H1 (cell line): Measurements from ENCODE around the gene PNLDC1. TPM values are rescaled to one million over a fixed set of nuclear protein-coding genes. Genes with fewer than 3 reads are reported as not detected.

Experiments
- CTCF ChIA-PET: fragments of 300-600 bp; sonication (Branson Sonifier 250); formaldehyde crosslinking; loops from one replicate; lab custom pipeline; 2021; ENCODE audit not compliant: partially characterized antibody; lab: Charles Lee
- POLR2A ChIA-PET: fragments of 300-600 bp; sonication (Branson Sonifier 250); formaldehyde crosslinking; loops from one replicate; lab custom pipeline; 2021; ENCODE audit warnings: inconsistent platforms; ENCODE audit not compliant: partially characterized antibody; lab: Charles Lee
- DNase-seq, 2 experiments: peaks; one replicate each; pipeline versions ENCODE4 v3.0.0 to v3.0.0-alpha.2; 2010 to 2022; ENCODE audit warnings: low spot score in 2 of 2, low read depth in 1 of 2, mixed read lengths in 1 of 2
- FAIRE-seq: peaks from 2 replicates; lab custom pipeline; 2011; peaks lifted over from hg19 to GRCh38; lab: Jason Lieb, UNC
- H2AFZ ChIP-seq: 2 replicates; pipeline ENCODE4 v1.8.1; 2012; ENCODE audit warnings: low read length, inconsistent platforms
- H2AK5ac ChIP-seq: 2 replicates; pipeline ENCODE4 v1.6.1; 2013; ENCODE audit warnings: low read depth, low read length
- H2BK120ac ChIP-seq: replicated peaks from 2 replicates; pipeline ENCODE3; 2013; ENCODE audit warnings: low read depth, low read length, inconsistent platforms
- H2BK12ac ChIP-seq: 2 replicates; pipeline ENCODE4 v1.6.1; 2013; ENCODE audit warnings: low read depth, low read length
- H2BK15ac ChIP-seq: 2 replicates; pipeline ENCODE4 v1.6.1; 2013; ENCODE audit warnings: low read length
- H2BK20ac ChIP-seq: 2 replicates; pipeline ENCODE4 v1.6.1; 2013; ENCODE audit warnings: low read length
- H2BK5ac ChIP-seq: 2 replicates; pipeline ENCODE4 v1.6.1; 2013; ENCODE audit warnings: low read depth, low read length
- H3K14ac ChIP-seq: 2 replicates; pipeline ENCODE4 v1.6.1; 2013; ENCODE audit warnings: inconsistent platforms; ENCODE audit not compliant: insufficient read length
- H3K18ac ChIP-seq: 2 replicates; pipeline ENCODE4 v1.6.1; 2013; ENCODE audit warnings: low read length; ENCODE audit errors: extremely low read depth
- H3K23ac ChIP-seq: 2 replicates; pipeline ENCODE4 v1.6.1; 2013; ENCODE audit warnings: inconsistent platforms; ENCODE audit not compliant: insufficient read length
- H3K23me2 ChIP-seq: 2 replicates; pipeline ENCODE4 v1.6.1; 2013; ENCODE audit warnings: low read depth, low read length
- H3K27ac ChIP-seq: 2 replicates; pipeline ENCODE4 v1.6.1; 2011; ENCODE audit warnings: low read depth, low read length, inconsistent platforms
- H3K27me3 ChIP-seq, 4 experiments: replicated peaks in 1 of 4; 1 replicate in 1 of 4; 2 replicates in 3 of 4; pipeline versions ENCODE4 v1.6.1 to v1.8.1; 2011 to 2013; ENCODE audit warnings: low read length in 3 of 4, mild to moderate bottlenecking in 3 of 4, inconsistent platforms in 2 of 4, mixed read lengths in 2 of 4, moderate library complexity in 1 of 4; ENCODE audit not compliant: control insufficient read depth in 3 of 4, insufficient read depth in 3 of 4; ENCODE audit errors: extremely low read depth in 1 of 4
- H3K36me3 ChIP-seq, 4 experiments: 2 replicates each; pipeline versions ENCODE4 v1.6.1 to v1.8.1; 2011 to 2013; ENCODE audit warnings: mild to moderate bottlenecking in 4 of 4, low read length in 3 of 4, moderate library complexity in 2 of 4, control low read depth in 1 of 4, inconsistent platforms in 1 of 4; ENCODE audit not compliant: insufficient read depth in 4 of 4, control insufficient read depth in 2 of 4
- H3K4ac ChIP-seq: replicated peaks from 2 replicates; pipeline ENCODE3; 2013; ENCODE audit warnings: low read length, low read depth, mixed read lengths, inconsistent platforms; ENCODE audit not compliant: insufficient read length
- H3K4me1 ChIP-seq, 4 experiments: replicated peaks in 1 of 4; 1 replicate in 1 of 4; 2 replicates in 3 of 4; pipeline versions ENCODE4 v1.6.1 to v1.8.1; 2011 to 2013; ENCODE audit warnings: low read length in 3 of 4, inconsistent platforms in 2 of 4, mixed read lengths in 1 of 4; ENCODE audit not compliant: insufficient read depth in 4 of 4, control insufficient read depth in 3 of 4
- H3K4me2 ChIP-seq, 2 experiments: 2 replicates each; pipeline versions ENCODE4 v1.6.1 to v1.8.1; 2011 to 2013; ENCODE audit warnings: low read depth in 2 of 2, low read length in 2 of 2, control low read depth in 1 of 2, inconsistent platforms in 1 of 2, mild to moderate bottlenecking in 1 of 2; ENCODE audit not compliant: insufficient read depth in 1 of 2
- H3K4me3 ChIP-seq, 4 experiments: fragments of 200-600, 300-600 bp in 1 of 4; sonication (generic), shearing (Covaris generic), sonication (Bioruptor Twin) in 1 of 4; 2 replicates each; pipeline versions ENCODE4 v1.5.1 to v1.8.1; 2011 to 2016; ENCODE audit warnings: low read length in 4 of 4, low read depth in 3 of 4, control low read depth in 2 of 4, inconsistent platforms in 2 of 4, mild to moderate bottlenecking in 2 of 4, mixed read lengths in 1 of 4, moderate library complexity in 1 of 4; ENCODE audit not compliant: insufficient read depth in 2 of 4; ENCODE audit errors: extremely low read depth in 1 of 4
- H3K56ac ChIP-seq: replicated peaks from 2 replicates; pipeline ENCODE3; 2013; ENCODE audit warnings: low read depth, mild to moderate bottlenecking, mixed read lengths, low read length, inconsistent platforms; ENCODE audit not compliant: insufficient read length
- H3K79me1 ChIP-seq: 2 replicates; pipeline ENCODE4 v1.6.1; 2013; ENCODE audit warnings: low read depth, low read length, control low read depth
- H3K79me2 ChIP-seq, 2 experiments: 2 replicates each; pipeline versions ENCODE4 v1.6.1 to v1.8.1; 2012 to 2013; ENCODE audit warnings: low read length in 2 of 2, mild to moderate bottlenecking in 2 of 2, inconsistent platforms in 1 of 2; ENCODE audit not compliant: insufficient read depth in 2 of 2, control insufficient read depth in 1 of 2
- H3K9ac ChIP-seq, 4 experiments: replicated peaks in 1 of 4; 1 replicate in 1 of 4; 2 replicates in 3 of 4; pipeline versions ENCODE4 v1.6.1 to v1.8.1; 2011 to 2013; ENCODE audit warnings: low read depth in 3 of 4, low read length in 3 of 4, control low read depth in 2 of 4, mild to moderate bottlenecking in 2 of 4, moderate library complexity in 2 of 4, inconsistent platforms in 1 of 4; ENCODE audit errors: extremely low read depth in 1 of 4
- H3K9me3 ChIP-seq, 2 experiments: 2 replicates each; pipeline versions ENCODE4 v1.6.1 to v1.8.1; 2012 to 2013; ENCODE audit warnings: mild to moderate bottlenecking in 2 of 2, moderate library complexity in 2 of 2, control low read depth in 1 of 2, inconsistent platforms in 1 of 2, low read depth in 1 of 2, low read length in 1 of 2, mixed read lengths in 1 of 2; ENCODE audit not compliant: insufficient read depth in 2 of 2
- H4K20me1 ChIP-seq, 2 experiments: replicated peaks in 1 of 2; 2 replicates each; pipeline versions ENCODE3 to v1.8.1; 2011 to 2013; ENCODE audit warnings: inconsistent platforms in 2 of 2, low read length in 2 of 2, mild to moderate bottlenecking in 1 of 2; ENCODE audit not compliant: insufficient read depth in 2 of 2, control insufficient read depth in 1 of 2
- H4K5ac ChIP-seq: 2 replicates; pipeline ENCODE4 v1.6.1; 2013; ENCODE audit warnings: low read length, low read depth, mixed read lengths, inconsistent platforms; ENCODE audit not compliant: insufficient read length
- H4K8ac ChIP-seq: 2 replicates; pipeline ENCODE4 v1.8.0; 2013; ENCODE audit warnings: mild to moderate bottlenecking, moderate library complexity, low read length, inconsistent platforms; ENCODE audit not compliant: insufficient read depth; ENCODE audit errors: extremely low read depth
- H4K91ac ChIP-seq: replicated peaks from 2 replicates; pipeline ENCODE3; 2013; ENCODE audit warnings: low read length, mixed read lengths, inconsistent platforms; ENCODE audit not compliant: insufficient read length
- ASH2L ChIP-seq: fragments of 200-600, 300-600 bp; sonication (generic); IDR thresholded peaks from one replicate; pipeline ENCODE4 v1.7.1; 2017; ENCODE audit warnings: low read length
- CHD1 ChIP-seq: IDR thresholded peaks from 2 replicates; pipeline ENCODE4 v1.6.1; 2012; ENCODE audit warnings: low read depth, low read length, improper control_type of control experiment
- EP300 ChIP-seq, 2 experiments: IDR thresholded peaks; 1 replicate in 1 of 2; 2 replicates in 1 of 2; pipeline ENCODE4 v1.6.1; 2011 to 2012; ENCODE audit warnings: low read depth in 2 of 2, low read length in 2 of 2, mild to moderate bottlenecking in 2 of 2, borderline replicate concordance in 1 of 2, inconsistent platforms in 1 of 2, moderate library complexity in 1 of 2
- FOSL1 ChIP-seq: IDR thresholded peaks from 2 replicates; pipeline ENCODE4 v1.6.1; 2011; ENCODE audit warnings: mild to moderate bottlenecking, low read depth, low read length, moderate library complexity; ENCODE audit not compliant: insufficient read depth
- JUN ChIP-seq: IDR thresholded peaks from 2 replicates; pipeline ENCODE4 v1.6.1; 2011; ENCODE audit warnings: low read depth, mild to moderate bottlenecking, improper control_type of control experiment, low read length
- NRF1 ChIP-seq: IDR thresholded peaks from 2 replicates; pipeline ENCODE4 v1.6.1; 2011; ENCODE audit warnings: mild to moderate bottlenecking, low read depth, low read length, improper control_type of control experiment
- POLR2A ChIP-seq, 2 experiments: IDR thresholded peaks; 1 replicate in 1 of 2; 2 replicates in 1 of 2; pipeline ENCODE4 v1.6.1; 2011; ENCODE audit warnings: low read depth in 2 of 2, low read length in 2 of 2, mild to moderate bottlenecking in 2 of 2; ENCODE audit errors: control extremely low read depth in 1 of 2
- POLR2AphosphoS5 ChIP-seq: IDR thresholded peaks from 2 replicates; pipeline ENCODE4 v1.6.1; 2011; ENCODE audit warnings: low read depth, low read length
- RNF2 ChIP-seq: fragments of 200-900, 300-1000 bp; sonication (generic); IDR thresholded peaks from 2 replicates; pipeline ENCODE4 v1.7.1; 2016; ENCODE audit warnings: borderline replicate concordance, low read depth, mild to moderate bottlenecking, antibody characterized with exemption, low read length; ENCODE audit not compliant: poor library complexity, severe bottlenecking; ENCODE audit errors: missing control alignments
- SRF ChIP-seq: IDR thresholded peaks from 2 replicates; pipeline ENCODE4 v1.6.1; 2011; ENCODE audit warnings: mild to moderate bottlenecking, low read depth, low read length, moderate library complexity
- TAF1 ChIP-seq: IDR thresholded peaks from 2 replicates; pipeline ENCODE4 v1.6.1; 2011; ENCODE audit warnings: mild to moderate bottlenecking, low read depth, low read length
- TAF7 ChIP-seq: optimal IDR thresholded peaks from 2 replicates; pipeline ENCODE3; 2011; ENCODE audit warnings: low read depth, mild to moderate bottlenecking, inconsistent platforms, low read length, moderate library complexity, borderline replicate concordance
- TEAD4 ChIP-seq: IDR thresholded peaks from 2 replicates; pipeline ENCODE4 v1.6.1; 2012; ENCODE audit warnings: low read depth, low read length, inconsistent platforms, mixed read lengths
- WGBS, 2 experiments: shearing (Covaris generic) in 1 of 2; methylation state at CpG; one replicate each; pipeline versions ENCODE4 v1.1.6 to v1.1.7; 2013 to 2015; ENCODE audit warnings: low lambda C conversion rate in 2 of 2, mixed read lengths in 2 of 2, inconsistent platforms in 1 of 2, low coverage in 1 of 2, missing lambda C conversion rate in 1 of 2; ENCODE audit not compliant: insufficient replicate concordance in 2 of 2, insufficient coverage in 1 of 2, insufficient read length in 1 of 2; ENCODE audit errors: extremely low coverage in 1 of 2, missing lambda C conversion rate in 1 of 2; 5-methylcytosine and 5-hydroxymethylcytosine counted together
- polyA plus RNA-seq, 7 experiments: library from polyadenylated mRNA; depleted of rRNA in 3 of 7; stranded (reverse) in 5 of 7; unstranded in 2 of 7; fragments of >200 nt in 5 of 7; fragments of 200-250 nt in 2 of 7; gene quantifications; 1 replicate in 5 of 7; 2 replicates in 1 of 7; 4 replicates in 1 of 7; pipeline versions ENCODE4 v1.2.1 to v1.2.3, GENCODE V29; 2011 to 2013; ENCODE audit warnings: missing spikeins in 2 of 7, mixed read lengths in 2 of 7
- total RNA-seq: library from RNA; stranded (reverse); fragmentation: NEBNext Ultra II Directional; extraction: Animal tissue kit (Norgen Biotek cat#: 25700); gene quantifications from 2 replicates; pipeline ENCODE4 v1.2.1, GENCODE V29; 2021
- TF ChIP-seq, protein P1 (sequence below): IDR thresholded peaks from 2 replicates; pipeline ENCODE4 v1.6.1; 2012; ENCODE audit warnings: inconsistent platforms

The PNLDC1 gene
- total and polyA plus RNA-seq, 2 of the 8 experiments (the other 6 are each of a cell fraction or from before 2014, with no cell fraction given) = 0.15 to 0.34 TPM

DNA sequence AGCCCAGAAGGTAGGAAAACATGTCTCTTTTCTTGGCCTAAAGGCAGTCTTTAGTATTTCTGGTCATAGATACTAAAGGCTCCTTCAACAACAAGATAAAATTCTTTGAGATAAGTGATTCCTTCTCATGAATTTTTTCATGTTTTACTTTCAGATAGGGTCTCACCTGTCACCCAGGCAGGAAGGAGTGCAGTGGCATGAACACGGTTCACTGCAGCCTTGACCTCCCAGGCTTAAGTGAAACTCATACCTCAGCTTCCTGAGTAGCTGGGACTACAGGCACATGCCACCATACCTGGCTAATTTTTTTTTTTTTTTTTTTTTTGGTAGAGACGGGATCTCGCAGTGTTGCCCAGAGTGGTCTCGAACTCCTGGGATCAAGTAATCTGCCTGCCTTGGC lies 9.1 kb downstream of the PNLDC1 start:
- H3K4me1 ChIP-seq = peaks cover 0 to 4% (median 0%) of the 10 kb centered on the region in 4 experiments; a peak in 1 of 7 replicates
- no peak overlapping the region for H4K5ac ChIP-seq
- H3K18ac ChIP-seq = no peak overlapping the region
- H2AFZ ChIP-seq = no peak overlapping the region
- no peak overlapping the region for H3K9ac ChIP-seq
- POLR2A ChIA-PET = interaction anchor here (1.2 kb wide), 1 partner anchor 12 kb away, joined by 3 read pairs; no protein-coding TSS in a partner anchor
- no peak overlapping the region for H3K14ac ChIP-seq
- no peak overlapping the region for H2AK5ac ChIP-seq
- H3K27me3 ChIP-seq = no peaks in the 10 kb centered on the region
- WGBS, 2 experiments = 94% methylated on average over 4 of the region's 4 CpGs; no CpG with 5 or more reads in 1 of the 2 experiments
- H3K4ac ChIP-seq = no peak overlapping the region
- no peak overlapping the region for H3K56ac ChIP-seq
- no peaks in the 10 kb centered on the region for H3K36me3 ChIP-seq
- CTCF ChIA-PET = interaction anchor here (1.6 kb wide), 1 partner anchor 16 kb away, joined by 3 read pairs; no protein-coding TSS in a partner anchor
- no peak overlapping the region for H2BK120ac ChIP-seq
- H3K23ac ChIP-seq = no peak overlapping the region
- no peaks in the 10 kb centered on the region; a peak in 1 of 4 replicates for H3K79me2 ChIP-seq
- H2BK20ac ChIP-seq = no peak overlapping the region
- H3K4me3 ChIP-seq = no peak overlapping the region
- no peaks in the 10 kb centered on the region for H3K23me2 ChIP-seq
- no peak overlapping the region for H3K27ac ChIP-seq
- H2BK15ac ChIP-seq = no peak overlapping the region
- H3K79me1 ChIP-seq = no peaks in the 10 kb centered on the region
- no peaks in the 10 kb centered on the region for H4K20me1 ChIP-seq
- no peak overlapping the region for H2BK5ac ChIP-seq
- H2BK12ac ChIP-seq = no peak overlapping the region
- FAIRE-seq = no peak
- no peak for DNase-seq
- H4K91ac ChIP-seq = no peak overlapping the region
- no peak overlapping the region for H3K4me2 ChIP-seq
- no peak overlapping the region for H4K8ac ChIP-seq
- no peaks in the 10 kb centered on the region for H3K9me3 ChIP-seq
- TF ChIP-seq POLR2AphosphoS5 = no peak
- no peak for TF ChIP-seq TAF7
- no peak for TF ChIP-seq SRF
- no peak for TF ChIP-seq JUN
- TF ChIP-seq FOSL1 = no peak
- no peak for TF ChIP-seq NRF1
- no peak for TF ChIP-seq TEAD4
- TF ChIP-seq RNF2 = no peak
- TF ChIP-seq, protein P1, sequence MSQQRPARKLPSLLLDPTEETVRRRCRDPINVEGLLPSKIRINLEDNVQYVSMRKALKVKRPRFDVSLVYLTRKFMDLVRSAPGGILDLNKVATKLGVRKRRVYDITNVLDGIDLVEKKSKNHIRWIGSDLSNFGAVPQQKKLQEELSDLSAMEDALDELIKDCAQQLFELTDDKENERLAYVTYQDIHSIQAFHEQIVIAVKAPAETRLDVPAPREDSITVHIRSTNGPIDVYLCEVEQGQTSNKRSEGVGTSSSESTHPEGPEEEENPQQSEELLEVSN = no peak
- TF ChIP-seq CHD1 = no peak
- TF ChIP-seq ASH2L = no peak
- no peak for TF ChIP-seq POLR2A (IDR thresholded peaks at IDR 0.05; ENCODE audit: control extremely low read depth in 1 of 2, low read depth in 2 of 2, low read length in 2 of 2)
- no peak for TF ChIP-seq TAF1
- TF ChIP-seq EP300 (IDR thresholded peaks at IDR 0.05; ENCODE audit: borderline replicate concordance in 1 of 2, low read depth in 2 of 2, low read length in 2 of 2) = no peak
